Stimulated activated CD4-positive, alpha-beta T cell treated with anti-CD3 and anti-CD28 coated beads, Interleukin-4, amount 100 ng/mL, for 4 hours (primary cell): ENCODE results near the gene LILRB4.
"Not testable (repeated sequence)": the region's sequence is repeated elsewhere in the genome, so short reads cannot be mapped to it uniquely, and the experiment has no call there.

ENCODE experiments used
- DNase-seq, 2 experiments: peaks; one replicate each; pipeline ENCODE4 v3.0.0-alpha.2; 2020

The LILRB4 gene

DNA sequence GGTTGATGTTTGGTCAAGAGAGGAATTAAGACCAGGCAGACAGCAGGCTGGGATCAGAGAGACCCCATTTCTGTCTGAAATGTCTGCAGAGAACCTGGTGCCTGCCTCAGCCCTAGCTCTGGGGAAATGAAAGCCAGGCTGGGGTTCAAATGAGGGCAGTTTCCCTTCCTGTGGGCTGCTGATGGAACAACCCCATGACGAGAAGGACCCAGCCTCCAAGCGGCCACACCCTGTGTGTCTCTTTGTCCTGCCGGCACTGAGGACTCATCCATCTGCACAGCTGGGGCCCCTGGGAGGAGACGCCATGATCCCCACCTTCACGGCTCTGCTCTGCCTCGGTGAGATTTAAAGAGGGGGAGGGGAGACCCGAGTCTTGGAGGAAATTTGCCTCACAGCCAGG is at the start of gene LILRB4:
TSS of gene LILRB4 (plus strand) at position 256 of the 400 bp plus-strand sequence. CDS start at position 305, 49 bp downstream.
- DNase-seq: no peak

DNA sequence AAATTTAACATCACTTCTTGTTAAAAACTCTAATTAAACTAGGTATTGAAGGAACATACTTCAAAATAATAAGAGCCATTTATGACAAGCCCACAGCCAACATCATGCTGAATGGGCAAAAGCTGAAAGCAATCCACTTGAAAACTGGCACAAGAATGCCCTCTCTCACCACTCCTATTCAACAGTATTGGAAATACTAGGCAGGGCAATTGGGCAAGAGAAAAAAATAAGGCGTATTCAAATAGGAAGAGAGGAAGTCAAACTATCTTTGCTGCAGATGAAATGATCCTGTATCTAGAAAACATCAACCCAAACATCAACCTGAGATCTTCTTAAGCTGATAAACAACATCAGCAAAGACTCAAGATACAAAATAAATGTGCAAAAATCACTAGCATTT is 48.1 kb upstream of the LILRB4 start:
- DNase-seq: no peak

DNA sequence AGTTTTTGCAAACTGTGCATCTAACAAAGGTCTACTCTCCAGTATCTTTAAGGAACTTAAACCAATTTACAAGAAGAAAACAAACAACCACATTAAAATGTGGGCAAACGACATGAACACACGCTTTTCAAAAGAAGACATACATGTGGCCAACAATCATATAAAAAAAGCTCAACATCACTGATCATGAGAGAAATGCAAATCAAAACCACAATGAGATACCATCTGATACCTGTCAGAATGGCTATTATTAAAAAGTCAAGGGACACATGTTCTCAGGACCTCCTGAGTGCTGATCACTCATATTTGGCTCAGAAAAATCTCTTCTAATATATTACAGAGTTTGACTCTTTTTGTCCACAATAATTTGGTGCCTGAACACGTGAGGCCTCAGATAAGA is 46.7 kb upstream of the LILRB4 start:
- no peak for DNase-seq

DNA sequence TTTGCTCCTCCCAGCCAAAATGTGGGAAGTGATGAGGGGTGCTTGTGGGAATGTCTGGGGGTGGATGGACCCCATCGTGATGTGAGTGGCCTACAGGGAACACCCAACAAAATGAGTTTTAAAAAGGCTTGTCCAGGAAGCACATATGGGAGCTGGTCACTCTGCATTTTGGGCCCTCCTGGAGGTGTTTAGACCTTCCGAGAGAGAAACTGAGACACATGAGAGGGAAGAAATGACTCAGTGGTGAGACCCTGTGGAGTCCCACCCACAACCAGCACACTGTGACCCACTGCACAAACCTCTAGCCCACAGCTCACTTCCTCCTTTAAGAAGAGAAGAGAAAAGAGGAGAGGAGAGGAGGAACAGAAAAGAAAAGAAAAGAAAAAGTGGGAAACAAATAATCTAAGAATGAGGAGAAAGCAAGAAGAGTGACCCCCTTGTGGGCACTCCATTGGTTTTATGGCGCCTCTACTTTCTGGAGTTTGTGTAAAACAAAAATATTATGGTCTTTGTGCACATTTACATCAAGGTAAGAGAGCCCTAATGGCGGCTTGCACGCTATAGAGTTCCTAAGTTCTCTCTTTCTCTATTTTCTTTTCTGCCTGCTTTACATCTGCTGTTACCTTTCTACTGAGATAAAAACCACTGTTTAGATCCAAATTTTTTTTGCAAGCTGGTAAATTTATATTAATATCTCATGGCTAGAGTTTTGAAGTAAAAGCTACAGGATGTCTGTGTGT is 45.8 kb upstream of the LILRB4 start:
- no peak for DNase-seq

DNA sequence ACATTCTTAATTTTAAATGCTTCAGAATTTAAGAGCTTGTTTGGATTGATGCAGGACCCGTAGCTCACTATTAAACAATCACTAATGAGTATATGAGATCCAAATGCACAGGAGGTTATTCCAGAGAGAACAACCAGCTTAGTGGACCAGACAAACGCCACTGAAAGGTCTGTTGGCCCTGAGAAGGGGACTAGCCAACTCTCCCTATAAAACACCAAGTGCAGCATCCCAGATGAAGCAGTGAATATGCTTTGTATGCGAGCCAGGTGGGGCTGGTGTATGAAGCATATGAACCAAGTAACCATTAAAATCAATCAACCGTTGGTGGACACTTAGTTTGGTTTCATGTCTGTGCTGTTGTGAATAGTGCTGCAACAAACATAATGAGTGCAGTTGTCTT is 42.3 kb upstream of the LILRB4 start:
- no peak for DNase-seq

DNA sequence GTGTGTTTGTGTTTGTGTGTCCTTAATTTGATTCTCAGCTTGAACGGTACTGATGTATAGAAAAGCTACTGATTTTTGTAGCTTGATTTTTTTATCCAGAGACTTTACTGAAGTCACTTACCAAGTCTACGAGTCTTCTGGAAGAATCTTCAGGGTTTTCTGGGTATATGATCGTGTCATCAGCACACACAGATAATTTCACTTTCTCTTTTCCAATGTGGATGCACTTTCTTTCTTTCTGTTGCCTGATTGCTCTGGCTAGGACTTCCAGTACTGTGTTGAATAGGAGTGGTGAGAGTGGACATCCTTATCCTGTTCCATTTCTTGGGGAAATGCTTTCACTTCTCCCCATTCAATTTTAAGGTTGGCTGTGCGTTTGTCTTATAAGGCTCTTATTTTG is 40.4 kb upstream of the LILRB4 start:
- no peak for DNase-seq

DNA sequence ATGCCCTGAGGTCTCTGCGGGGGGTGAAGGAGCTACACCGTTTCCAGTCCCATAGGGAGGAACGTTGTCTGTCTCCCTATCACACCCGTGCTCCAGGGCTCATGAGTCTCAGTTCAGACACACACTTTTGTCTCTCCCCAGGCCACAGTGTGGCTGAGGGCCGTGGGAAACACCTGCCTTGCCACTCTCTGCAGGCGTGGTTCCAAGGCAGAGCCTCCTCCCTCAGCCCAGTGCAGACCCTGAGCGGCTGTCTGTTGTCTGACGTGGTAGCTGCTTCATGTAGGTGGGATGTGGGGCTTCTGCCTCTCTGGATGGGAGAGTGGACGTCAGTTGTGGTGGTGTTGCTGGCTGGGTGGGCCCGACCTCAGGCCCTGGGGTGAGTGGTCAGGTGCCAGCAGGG is 38.6 kb upstream of the LILRB4 start:
- not testable (repeated sequence) for DNase-seq

DNA sequence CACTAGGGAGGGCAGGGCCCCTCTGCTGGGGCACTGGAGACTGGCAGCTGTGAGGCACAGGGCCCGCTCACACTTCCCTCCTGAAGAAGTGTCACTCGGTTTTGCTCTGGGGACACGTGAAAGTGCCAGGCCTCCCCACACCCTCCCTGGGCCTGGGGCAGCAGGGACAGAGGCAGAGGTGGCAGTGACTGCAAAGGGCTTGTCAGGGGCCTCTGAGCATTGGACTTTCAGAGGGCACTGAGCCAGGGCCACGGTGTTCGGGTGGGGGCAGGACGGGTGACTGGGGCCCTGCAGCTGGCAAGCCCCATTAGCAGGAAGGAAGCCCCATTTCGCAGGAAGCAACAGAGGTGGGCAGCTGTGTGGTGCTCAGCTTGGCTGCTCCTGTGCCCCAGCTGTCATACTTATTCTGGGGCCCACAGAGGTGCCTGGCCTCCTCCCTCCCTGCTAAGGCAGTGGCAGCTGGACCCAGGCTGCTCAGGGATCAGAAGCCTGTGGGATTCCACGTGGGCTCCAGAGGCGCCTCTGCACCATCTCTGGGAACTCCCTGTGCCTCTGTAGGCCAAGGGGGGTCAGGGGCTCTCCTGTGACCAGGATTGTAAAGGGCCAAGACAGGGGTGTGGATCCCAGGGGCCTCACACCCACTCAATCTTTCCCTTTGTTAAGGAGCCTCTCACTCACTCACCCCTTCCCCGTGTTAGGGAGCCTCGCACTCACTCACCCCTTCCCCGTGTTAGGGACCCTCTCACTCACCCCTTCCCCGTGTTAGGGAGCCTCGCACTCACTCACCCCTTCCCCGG is 37.7 kb upstream of the LILRB4 start:
- not testable (repeated sequence) for DNase-seq

DNA sequence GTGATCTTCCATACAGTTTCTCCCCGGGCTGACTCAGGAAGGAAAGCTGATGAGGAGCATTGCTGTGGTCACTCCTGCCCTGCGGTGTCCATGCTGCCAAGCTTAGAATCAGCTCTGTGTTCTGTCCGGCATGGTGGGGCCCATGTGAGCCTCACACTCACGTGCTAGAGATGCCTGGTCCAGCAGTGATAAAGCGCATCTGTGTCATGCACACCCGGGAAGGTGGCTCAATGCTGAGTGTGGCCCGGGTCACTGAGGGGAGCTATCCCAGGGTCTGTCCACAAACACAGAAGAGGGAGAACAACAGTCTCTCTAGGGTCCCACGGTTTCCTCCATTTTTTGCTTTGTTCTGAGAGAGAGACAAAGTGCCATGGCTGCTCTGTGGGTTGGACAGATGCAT is 36.0 kb upstream of the LILRB4 start:
- no peak for DNase-seq

DNA sequence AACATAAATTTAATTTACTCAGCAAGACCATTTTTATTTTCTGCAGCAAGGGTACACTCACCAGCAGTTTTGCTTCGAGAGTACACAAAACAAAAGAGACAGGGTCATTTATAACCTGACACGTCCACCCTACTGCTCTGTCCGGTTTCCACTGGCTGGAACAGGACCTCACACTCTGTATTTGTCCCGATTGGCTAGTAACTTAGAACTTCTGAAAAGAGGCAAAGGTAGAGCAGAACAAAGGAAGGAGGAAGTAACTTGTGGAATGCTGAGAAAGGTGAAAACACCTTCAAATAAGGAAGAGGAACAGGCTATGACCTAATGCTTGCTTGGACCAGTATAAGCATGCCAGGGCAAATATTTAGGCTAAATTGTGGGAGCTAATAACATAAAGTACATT is 34.9 kb upstream of the LILRB4 start:
- not testable (repeated sequence) for DNase-seq

DNA sequence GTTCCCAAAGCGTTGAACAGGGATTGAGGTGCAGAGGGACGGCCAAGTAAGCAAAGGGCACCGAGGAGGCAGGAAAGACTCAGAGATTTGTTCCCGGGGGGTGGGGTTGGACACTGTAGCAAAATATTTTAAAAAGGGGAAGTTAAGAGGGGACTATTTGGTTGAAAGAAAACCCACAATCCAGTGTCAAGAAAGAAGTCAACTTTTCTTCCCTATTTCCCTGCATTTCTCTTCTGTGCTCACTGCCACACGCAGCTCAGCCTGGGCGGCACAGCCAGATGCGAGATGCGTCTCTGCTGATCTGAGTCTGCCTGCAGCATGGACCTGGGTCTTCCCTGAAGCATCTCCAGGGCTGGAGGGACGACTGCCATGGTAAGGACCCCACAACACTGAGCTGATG is 32.5 kb upstream of the LILRB4 start, which contains the start of gene LILRB1:
TSS of gene LILRB1 (plus strand) at position 223 of the 400 bp plus-strand sequence. CDS start 590 bp downstream, outside the sequence.
- DNase-seq: not testable (repeated sequence)

DNA sequence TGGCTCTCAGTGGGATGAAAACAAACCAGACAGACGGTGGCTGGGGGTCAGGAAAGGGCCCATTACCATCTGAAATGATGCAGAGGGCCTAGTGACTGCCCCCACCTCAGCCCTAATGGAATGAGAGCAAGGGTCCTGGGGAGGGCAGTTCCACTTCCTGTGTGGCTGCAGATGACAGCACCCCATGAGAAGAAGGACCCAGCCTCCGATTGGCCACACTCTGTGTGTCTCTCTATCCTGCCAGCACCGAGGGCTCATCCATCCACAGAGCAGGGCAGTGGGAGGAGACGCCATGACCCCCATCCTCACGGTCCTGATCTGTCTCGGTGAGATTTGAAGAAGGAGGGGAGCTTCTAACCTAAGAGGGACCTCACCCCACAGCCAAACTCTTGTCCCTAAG is 32.0 kb upstream of the LILRB4 start:
- DNase-seq: no peak

DNA sequence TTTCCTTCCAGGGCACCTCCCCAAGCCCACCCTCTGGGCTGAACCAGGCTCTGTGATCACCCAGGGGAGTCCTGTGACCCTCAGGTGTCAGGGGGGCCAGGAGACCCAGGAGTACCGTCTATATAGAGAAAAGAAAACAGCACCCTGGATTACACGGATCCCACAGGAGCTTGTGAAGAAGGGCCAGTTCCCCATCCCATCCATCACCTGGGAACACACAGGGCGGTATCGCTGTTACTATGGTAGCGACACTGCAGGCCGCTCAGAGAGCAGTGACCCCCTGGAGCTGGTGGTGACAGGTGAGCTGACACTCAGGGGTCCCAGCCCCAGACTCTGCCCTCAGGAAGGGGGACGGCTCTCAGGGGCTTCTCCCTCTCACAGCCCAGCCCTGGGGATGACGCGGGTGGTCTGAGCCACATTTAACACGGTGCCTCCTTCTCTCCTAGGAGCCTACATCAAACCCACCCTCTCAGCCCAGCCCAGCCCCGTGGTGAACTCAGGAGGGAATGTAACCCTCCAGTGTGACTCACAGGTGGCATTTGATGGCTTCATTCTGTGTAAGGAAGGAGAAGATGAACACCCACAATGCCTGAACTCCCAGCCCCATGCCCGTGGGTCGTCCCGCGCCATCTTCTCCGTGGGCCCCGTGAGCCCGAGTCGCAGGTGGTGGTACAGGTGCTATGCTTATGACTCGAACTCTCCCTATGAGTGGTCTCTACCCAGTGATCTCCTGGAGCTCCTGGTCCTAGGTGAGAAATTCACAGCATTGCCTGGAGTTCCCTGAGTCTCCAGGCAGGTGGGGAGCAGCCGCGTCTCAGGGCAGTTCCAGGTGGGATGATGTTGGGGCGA is 31.1 kb upstream of the LILRB4 start:
- not testable (repeated sequence) for DNase-seq

DNA sequence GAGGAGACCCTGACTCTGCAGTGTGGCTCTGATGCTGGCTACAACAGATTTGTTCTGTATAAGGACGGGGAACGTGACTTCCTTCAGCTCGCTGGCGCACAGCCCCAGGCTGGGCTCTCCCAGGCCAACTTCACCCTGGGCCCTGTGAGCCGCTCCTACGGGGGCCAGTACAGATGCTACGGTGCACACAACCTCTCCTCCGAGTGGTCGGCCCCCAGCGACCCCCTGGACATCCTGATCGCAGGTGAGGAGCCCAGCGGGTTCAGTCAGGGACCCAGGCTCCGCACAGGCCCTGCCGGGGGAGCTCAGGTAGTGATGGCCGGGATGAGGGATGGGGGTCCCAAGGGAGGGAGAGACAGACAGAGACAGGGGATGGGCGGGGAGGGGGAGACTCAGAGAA is 30.3 kb upstream of the LILRB4 start:
- not testable (repeated sequence) for DNase-seq

DNA sequence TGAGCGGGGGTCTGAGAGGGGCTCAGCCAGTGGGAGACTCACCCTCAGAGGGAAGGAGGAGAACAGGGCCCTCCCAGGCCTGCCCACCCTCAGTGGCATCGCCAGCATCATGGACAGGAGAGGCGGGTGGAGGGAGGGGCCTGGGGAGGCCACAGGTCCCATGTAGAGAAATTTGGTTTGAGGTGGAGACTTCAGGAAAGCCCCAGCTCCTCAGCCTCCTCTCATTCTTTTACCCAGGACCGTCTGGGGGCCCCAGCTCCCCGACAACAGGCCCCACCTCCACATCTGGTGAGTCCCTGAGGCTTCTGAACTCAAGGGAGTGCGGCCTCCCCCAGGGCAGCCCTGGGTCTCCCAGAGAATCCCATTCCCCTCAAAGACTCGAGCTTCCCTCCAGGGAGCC is 29.4 kb upstream of the LILRB4 start:
- no peak for DNase-seq

DNA sequence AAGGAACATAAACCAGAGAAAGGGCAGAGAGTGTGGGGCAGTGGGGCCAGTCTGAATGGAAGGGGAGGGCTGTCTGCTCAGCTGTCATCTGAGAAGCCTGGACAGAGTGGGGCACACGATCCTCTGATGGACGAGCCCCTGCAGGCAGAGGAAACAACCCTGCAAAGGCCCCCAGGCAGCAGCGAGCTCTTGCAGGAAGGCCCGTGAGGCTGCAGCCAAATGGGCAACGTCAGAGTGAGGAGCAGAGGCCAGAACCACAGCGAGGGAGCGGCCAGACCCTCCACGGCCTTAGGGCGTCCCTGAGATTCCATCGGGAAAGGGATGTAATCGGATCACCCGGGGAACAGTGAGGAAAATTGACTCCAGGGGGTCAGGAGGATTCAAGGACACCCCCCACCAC is 26.7 kb upstream of the LILRB4 start:
- DNase-seq: not testable (repeated sequence)

DNA sequence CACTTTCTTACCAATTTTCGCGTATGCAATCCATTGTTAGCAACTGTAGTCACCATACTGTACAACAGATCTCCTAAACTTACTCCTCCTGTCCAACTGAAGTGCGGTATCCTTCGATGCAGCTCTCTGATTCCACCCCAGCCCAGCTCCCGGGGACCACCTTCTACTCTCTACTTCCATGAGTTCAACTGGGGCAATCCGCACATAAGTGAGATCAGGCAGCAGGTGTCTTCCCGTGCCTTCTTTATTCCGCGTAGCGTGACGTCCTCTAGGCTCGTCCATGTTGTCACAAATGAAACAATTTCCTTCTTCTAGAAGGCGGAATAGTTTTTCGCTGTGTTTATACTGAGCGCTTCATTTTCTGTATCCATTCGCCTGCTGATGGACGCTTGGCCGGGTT is 24.1 kb upstream of the LILRB4 start:
- DNase-seq: no peak

DNA sequence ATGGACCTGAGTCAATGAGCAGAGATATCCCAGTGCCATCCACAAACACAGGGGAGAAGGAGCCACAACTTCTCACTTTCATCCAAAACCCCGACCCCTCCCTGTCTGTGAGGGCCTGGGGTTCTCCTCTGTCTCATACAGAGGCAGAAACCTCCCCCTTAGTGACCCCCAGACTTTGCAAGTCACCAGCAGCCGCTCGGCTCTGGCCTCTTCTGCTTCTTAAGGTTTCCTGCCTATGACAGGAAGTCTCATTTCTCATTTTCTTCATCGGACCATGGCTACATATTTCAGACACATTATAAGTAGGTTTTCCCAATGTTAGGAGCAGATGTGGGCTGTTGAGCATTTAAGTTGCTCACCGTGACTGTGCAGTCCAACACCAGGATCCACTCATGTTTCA is 19.8 kb upstream of the LILRB4 start:
- not testable (repeated sequence) for DNase-seq

DNA sequence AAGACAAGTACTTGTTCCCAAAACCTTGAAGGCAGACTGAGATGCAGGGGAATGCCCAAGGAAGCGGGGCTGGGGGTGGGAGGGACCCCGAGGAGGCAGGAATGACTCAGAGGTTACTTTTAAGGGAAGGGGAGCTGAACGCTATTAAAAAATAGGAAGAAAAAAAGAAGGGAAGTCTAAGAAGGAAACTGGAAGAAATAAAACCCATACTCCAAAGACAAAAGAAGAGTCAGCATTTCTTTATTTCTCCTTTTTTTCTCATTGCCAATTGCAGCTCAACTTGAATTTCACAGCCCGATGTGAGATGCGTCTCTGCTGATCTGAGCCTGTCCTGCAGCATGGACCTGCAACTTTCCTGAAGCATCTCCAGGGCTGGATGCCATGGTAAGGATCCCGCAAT is 19.2 kb upstream of the LILRB4 start:
- DNase-seq: not testable (repeated sequence)

DNA sequence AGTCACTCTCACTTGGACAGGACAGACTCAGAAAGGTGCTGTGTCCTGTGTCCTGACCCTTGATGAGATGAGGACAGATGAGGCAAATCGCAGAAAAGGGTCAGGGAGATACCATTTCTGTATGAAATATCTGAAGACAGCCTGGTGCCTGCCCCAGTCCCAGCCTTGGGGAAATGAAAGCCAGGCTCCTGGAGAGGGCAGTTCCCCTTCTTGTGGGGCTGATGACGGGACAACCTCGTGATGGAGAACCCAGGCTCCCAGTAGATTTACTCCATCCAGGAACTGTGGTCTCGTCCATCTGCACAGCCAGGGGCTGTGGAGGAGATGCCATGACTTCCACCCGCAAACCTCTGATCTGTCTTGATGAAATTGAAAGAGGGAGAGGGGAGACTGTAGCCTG is 18.7 kb upstream of the LILRB4 start:
- DNase-seq: no peak

DNA sequence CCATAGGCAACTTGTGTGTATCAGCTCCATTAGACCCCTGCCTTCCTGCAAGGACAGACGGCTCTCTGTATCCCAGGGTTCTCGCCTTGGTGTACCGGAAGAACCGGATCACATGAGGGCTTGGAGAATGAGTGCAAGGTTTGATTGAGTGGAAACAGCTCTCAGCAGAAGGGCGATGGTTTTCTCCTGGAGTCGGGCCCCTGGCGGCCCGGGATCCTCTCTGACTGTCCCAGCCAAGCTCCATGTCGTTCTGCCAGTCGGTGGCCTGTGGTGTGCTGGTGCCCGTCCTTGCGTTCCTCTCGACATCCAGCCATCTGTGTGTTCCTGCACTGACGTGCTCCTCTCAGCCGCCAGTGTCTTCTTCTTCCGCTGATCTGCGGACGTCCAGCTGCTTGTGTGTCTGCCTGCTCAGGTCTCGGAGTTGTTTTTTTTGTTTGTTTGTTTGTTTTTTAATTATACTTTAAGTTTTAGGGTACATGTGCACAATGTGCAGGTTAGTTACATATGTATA is 16.4 kb upstream of the LILRB4 start:
- DNase-seq: no peak

DNA sequence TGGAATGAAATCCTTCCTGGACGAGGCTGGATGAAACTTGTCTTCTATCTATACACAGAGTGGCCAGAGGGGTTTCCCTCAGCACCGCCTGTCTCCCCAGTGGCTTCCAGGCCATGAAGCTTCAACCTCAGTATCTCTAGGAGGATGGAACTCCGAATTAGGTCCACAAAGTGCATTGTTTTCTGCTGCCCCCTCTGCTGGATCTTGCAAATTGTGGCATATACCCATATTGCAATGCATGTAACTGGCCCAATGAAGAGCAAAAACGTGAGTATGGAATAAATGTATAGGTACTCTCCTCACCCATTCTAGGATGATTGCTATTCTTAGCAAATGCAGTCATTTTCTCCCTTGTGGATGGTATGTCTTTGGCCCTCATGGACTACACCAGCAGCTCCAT is 14.7 kb upstream of the LILRB4 start:
- no peak for DNase-seq

DNA sequence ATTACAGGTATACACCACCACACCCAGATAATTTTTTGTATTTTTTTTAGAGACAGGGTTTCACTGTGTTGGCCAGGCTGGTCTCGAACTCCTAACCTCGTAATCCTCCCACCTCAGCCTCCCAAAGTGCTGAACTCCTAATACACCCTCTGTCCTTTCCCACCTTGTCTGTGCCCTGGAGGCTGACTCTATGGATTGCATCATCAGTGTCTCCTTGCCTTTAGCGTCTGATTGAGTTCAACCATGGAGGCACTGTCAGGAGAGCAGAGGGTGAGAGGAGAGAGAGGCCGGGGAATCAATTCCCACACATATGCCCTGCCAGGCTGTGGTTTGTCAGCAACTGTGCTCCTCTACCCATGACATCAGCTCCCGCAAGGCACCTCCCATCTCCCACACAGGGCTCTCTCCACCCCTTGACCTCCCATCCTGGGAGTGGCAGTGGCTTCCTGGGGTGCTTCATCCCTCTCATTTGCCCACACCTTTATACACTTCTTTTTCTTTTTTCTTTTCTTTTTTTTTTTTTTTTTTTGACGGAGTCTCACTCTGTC is 12.6 kb upstream of the LILRB4 start:
- no peak for DNase-seq
